Neural progenitor cell (in vitro differentiated cells): ENCODE data around the gene FARP1.

Source experiments
- CTCF ChIP-seq: fragments of 200-600 bp; sonication (generic); IDR thresholded peaks from 2 replicates; pipeline ENCODE4 v1.5.1; 2017; ENCODE audit warnings: antibody characterized with exemption, mild to moderate bottlenecking
- EZH2 ChIP-seq: fragments of 200-600 bp; sonication (generic); IDR thresholded peaks from 2 replicates; pipeline ENCODE4 v1.6.1; 2017; ENCODE audit warnings: antibody characterized with exemption, mild to moderate bottlenecking, moderate library complexity
- EZH2phosphoT487 ChIP-seq: fragments of 200-600 bp; sonication (generic); IDR thresholded peaks from 2 replicates; pipeline ENCODE4 v1.6.1; 2017; ENCODE audit warnings: antibody characterized with exemption

GRCh38 chr13:98443800-98444325 is 301.0 kb downstream of the FARP1 start:
- no peak for TF ChIP-seq CTCF
- no peak for TF ChIP-seq EZH2
- no peak for TF ChIP-seq EZH2phosphoT487
